SK-N-SH treated with all-trans-retinoic acid at 6 μM for 48 hours (cell line): ENCODE measurements around the gene KANSL1L.

Experiments
- ARNTL ChIP-seq: fragments of 450-650 bp; formaldehyde crosslinking; IDR thresholded peaks from 2 replicates; pipeline ENCODE4 v1.5.0; 2020; ENCODE audit warnings: low read depth, mild to moderate bottlenecking, moderate library complexity, borderline replicate concordance
- CREB5 ChIP-seq: fragments of 250-450 bp; sonication (Bioruptor Pico); IDR thresholded peaks from 2 replicates; pipeline ENCODE4 v1.5.1; 2020; ENCODE audit warnings: low read depth, mild to moderate bottlenecking, moderate library complexity
- CSDC2 ChIP-seq: fragments of 250-450 bp; sonication (Bioruptor Pico); IDR thresholded peaks from 2 replicates; pipeline ENCODE4 v1.5.0; 2020; ENCODE audit warnings: mild to moderate bottlenecking, moderate library complexity
- ESRRG ChIP-seq: fragments of 250-450 bp; sonication (Bioruptor Pico); IDR thresholded peaks from 2 replicates; pipeline ENCODE4 v1.6.1; 2021; ENCODE audit warnings: mild to moderate bottlenecking
- ISL1 ChIP-seq: fragments of 250-450 bp; sonication (Bioruptor Pico); IDR thresholded peaks from 2 replicates; pipeline ENCODE4 v2.1.2; 2022; ENCODE audit warnings: mild to moderate bottlenecking, moderate library complexity
- OSR1 ChIP-seq: fragments of 250-450 bp; sonication (Bioruptor Pico); IDR thresholded peaks from 2 replicates; pipeline ENCODE4 v1.8.0; 2022; ENCODE audit warnings: moderate library complexity, mild to moderate bottlenecking, inconsistent platforms
- PATZ1 ChIP-seq: fragments of 250-450 bp; sonication (Bioruptor Pico); IDR thresholded peaks from 2 replicates; pipeline ENCODE4 v1.8.0; 2020; ENCODE audit warnings: mild to moderate bottlenecking, moderate library complexity, borderline replicate concordance
- SNAI2 ChIP-seq: fragments of 250-450 bp; sonication (Bioruptor Pico); IDR thresholded peaks from 2 replicates; pipeline ENCODE4 v1.5.0; 2020; ENCODE audit warnings: mild to moderate bottlenecking, moderate library complexity
- TOX ChIP-seq: fragments of 250-450 bp; sonication (Bioruptor Pico); IDR thresholded peaks from 2 replicates; pipeline ENCODE4 v1.8.0; 2021; ENCODE audit warnings: mild to moderate bottlenecking, moderate library complexity, borderline replicate concordance
- ZC3H10 ChIP-seq: fragments of 250-450 bp; sonication (Bioruptor Pico); IDR thresholded peaks from 2 replicates; pipeline ENCODE4 v1.5.1; 2021; ENCODE audit warnings: mild to moderate bottlenecking, moderate library complexity
- ZFP3 ChIP-seq: fragments of 250-450 bp; sonication (Bioruptor Pico); IDR thresholded peaks from 2 replicates; pipeline ENCODE4 v1.5.0; 2020; ENCODE audit warnings: mild to moderate bottlenecking, moderate library complexity
- ZFP30 ChIP-seq: fragments of 450-650 bp; formaldehyde crosslinking; IDR thresholded peaks from 2 replicates; pipeline ENCODE4 v1.5.0; 2022; ENCODE audit warnings: mild to moderate bottlenecking, moderate library complexity
- ZNF565 ChIP-seq: fragments of 450-650 bp; formaldehyde crosslinking; conservative IDR thresholded peaks from 2 replicates; pipeline ENCODE4 v1.5.0; 2020; ENCODE audit warnings: low read depth, mild to moderate bottlenecking, moderate library complexity
- ZNF8 ChIP-seq: fragments of 450-650 bp; formaldehyde crosslinking; IDR thresholded peaks from 2 replicates; pipeline ENCODE4 v1.5.0; 2020; ENCODE audit warnings: mild to moderate bottlenecking, moderate library complexity

GRCh38 chr2:210027608-210028007 lies 143.6 kb downstream of the KANSL1L start:
- no peak for TF ChIP-seq ZFP3 (CRISPR knock-in tag)
- no peak for TF ChIP-seq TOX
- no peak for TF ChIP-seq PATZ1 (CRISPR knock-in tag)
- no peak for TF ChIP-seq ESRRG
- no peak for TF ChIP-seq OSR1 (CRISPR knock-in tag)
- no peak for TF ChIP-seq ZNF8
- TF ChIP-seq CSDC2 (CRISPR knock-in tag): no peak
- TF ChIP-seq CREB5 (CRISPR knock-in tag): no peak
- TF ChIP-seq ARNTL (CRISPR knock-in tag): no peak
- no peak for TF ChIP-seq ZFP30 (CRISPR knock-in tag)
- TF ChIP-seq ISL1 (CRISPR knock-in tag): no peak
- no peak for TF ChIP-seq ZNF565 (CRISPR knock-in tag)
- TF ChIP-seq ZC3H10: no peak
- TF ChIP-seq SNAI2 (CRISPR knock-in tag): no peak
